ENCODE measurements around the gene CFAP157.
"Not testable (repeated sequence)": the region's sequence is repeated elsewhere in the genome, so short reads cannot be mapped to it uniquely, and the experiment has no call there.

CFAP157 gene

DNA sequence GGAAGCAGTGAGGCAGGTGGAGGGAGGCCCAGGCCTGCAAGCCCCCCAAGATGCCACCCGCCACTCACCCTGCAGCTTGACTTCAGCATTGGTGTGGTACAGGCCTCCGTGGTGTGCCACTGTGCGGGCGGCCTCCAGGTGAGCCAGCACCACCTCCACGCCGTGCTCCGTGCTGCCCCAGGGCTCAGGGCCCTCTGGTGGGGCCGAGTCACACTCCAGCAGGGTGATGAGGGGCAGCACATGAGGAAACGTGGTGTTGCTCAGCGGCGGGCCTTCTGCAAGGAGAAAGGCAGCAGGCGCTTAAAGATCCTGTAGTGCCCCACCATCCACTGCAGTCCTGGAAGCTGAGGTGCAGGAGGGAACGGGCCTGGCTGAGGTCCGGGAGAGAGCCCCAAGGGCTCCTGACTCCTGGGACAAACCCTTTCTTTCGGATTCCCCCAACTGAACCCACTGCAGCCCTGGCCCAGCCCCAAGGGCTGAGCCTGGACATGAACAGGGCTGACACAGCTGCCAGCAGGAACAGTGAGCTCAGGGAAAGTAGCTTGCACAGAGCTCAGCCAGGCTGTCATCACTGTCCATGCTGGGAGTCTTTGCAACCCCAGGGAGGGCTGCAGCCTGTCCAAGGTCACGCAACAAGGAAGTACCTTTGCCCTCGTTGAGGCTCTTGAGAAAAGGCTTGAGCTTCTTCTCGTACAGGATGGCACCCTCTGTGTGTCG lies 33.0 kb downstream of the CFAP157 start:
- DNase-seq = no peak

DNA sequence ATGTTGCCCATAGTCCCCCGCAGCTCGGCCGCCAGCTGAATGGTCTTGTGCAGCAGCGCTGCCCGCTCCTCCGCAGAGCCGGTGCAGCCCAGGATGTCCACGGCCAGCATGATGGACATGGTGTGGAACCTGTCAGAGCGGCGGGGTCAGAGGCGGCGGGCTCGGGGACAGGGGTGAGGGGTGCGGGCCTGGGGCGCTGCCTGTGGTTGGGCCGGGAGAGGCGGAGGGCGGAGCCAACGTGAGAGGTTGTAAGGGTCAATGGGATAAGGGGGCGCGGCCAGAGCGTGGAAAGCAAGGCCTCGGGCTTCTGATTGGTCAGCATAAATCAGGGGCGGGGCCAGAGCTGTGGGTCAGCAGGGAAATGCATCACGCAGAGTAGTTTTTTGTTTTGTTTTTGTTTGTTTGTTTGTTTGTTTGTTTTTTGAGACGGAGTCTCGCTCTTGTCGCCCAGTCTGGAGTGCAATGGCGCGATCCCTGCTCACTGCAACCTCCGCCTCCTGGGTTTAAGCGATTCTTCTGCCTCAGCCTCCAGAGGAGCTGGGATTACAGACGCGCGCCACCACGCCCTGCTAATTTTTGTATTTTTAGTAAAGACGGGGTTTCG lies 35.1 kb downstream of the CFAP157 start:
- no peak for DNase-seq

DNA sequence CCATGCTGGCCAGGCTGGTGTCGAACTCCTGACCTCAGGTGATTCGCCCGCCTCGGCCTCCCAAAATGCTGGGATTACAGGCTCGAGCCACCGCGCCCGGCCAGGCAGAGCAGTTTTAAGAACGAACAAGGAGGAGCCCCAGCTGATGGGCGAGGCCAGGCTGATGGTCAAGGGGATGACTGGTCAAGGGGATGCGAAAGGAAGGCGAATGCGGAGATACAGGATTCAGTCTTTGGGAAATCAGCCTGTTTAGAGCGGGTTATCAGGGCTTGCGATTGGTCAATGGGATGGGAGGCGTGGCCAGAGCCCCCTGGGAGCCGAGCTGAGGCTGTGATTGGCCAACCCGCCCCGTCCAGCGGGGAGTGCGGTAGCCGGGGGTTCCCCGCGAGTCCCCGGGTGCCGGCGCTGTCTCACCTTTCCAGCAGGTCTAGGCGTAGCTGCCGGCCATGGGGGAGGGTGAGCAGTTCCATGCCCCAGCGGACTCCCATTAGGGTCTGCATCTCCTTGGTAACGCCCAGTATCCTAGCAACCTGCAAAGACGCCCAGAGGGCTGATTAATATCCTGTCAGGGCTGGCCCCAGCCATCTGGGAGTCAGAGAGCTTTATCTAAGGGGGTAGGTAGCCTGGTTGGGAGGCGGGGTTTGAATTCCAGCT lies 35.8 kb downstream of the CFAP157 start:
- no peak for DNase-seq

DNA sequence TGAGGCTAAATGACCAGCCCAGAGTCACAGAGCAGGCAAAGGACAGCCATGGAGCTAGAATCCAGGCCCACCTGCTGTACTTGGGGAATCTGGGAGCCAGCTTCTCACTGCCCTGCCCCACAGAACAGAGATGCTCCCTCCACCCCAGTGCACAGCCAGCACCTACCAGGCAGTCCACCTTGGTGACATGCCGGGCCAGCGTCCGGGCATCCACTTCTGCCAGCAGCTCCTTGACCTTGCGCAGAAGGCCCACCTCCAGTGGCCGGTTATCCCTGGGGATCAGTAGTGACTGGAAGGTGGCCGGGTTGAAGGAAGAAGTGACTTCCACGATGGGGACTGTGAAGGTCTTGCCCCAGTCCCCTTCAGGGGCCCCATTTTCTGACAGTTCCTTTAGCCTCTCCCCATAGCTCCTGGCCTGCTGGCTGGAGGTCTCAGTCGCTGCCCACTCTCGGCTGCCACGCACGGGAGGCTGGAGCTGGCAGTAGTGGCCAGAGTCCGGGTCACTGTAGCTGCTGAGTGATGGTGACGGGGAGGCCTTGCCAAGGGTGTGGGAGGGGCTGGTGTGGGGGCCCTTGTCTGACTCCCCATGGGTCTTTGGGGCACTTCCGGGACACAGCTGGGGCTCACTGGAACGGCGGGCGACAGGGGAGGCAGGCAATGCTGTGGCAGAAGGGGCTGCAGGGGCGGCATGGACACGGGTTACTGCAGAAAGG lies 37.8 kb downstream of the CFAP157 start:
- DNase-seq = no peak

DNA sequence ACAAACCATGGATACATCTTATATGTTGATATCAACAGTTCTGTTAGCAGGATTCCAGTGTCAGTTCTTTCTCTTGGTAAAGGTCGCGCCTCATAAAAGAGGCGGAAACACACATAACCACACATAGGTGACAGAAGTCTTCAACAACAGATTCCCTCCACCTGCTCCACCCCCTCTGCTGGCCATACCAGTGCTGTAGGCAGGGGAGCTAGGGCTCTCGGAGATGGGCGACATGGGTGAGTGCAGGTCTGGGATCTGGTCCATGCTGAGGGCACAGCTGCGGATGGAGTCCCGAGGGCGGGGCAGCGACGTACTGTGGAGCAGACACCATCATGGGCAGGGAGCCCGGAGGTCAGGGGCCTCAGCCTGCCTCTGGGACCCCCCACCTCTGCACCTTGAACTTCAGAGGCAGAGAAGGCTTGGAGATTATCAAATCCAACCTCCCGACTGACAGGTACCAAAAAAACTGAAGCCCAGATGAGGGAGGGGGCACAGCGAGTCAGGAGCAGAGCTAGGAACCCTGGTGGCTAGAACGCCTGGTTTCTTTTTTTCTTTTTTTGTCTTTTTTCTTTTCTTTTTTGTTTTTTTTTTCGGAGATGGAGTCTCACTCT lies 40.3 kb downstream of the CFAP157 start:
- no peak for DNase-seq

DNA sequence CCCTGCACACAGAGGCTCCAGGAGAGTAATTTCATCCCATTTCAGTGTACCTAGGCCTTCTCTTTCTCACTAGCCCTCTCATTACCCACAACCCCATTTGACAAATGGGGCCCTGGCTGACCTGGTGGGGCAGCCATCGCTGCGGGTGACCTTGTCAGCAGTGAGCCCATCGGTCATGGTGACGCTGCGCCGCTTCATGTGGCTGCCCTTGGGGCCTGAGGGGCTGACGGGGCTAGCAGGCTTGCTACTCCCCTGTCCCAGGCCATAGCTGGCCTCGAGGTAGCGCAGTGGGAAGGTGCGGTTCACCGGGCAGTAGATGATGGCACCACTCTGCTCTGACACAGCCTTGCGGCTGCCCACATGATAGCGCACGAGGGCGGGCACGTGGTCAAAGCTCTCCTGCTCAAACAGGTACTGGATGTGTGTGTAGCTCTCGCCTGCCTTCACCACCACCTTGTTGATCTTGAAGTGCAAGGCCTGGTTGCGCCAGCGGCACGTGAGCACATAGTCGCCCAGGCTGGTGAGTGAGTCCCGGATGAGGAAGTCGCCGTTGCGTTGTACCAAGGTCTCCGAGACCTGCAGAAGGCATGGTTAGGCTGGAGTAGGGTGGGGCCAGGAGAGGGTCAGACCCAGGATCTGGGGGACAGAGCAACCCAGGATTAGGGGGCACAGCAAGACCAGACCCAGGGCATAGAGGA lies 42.5 kb downstream of the CFAP157 start:
- no peak for DNase-seq

DNA sequence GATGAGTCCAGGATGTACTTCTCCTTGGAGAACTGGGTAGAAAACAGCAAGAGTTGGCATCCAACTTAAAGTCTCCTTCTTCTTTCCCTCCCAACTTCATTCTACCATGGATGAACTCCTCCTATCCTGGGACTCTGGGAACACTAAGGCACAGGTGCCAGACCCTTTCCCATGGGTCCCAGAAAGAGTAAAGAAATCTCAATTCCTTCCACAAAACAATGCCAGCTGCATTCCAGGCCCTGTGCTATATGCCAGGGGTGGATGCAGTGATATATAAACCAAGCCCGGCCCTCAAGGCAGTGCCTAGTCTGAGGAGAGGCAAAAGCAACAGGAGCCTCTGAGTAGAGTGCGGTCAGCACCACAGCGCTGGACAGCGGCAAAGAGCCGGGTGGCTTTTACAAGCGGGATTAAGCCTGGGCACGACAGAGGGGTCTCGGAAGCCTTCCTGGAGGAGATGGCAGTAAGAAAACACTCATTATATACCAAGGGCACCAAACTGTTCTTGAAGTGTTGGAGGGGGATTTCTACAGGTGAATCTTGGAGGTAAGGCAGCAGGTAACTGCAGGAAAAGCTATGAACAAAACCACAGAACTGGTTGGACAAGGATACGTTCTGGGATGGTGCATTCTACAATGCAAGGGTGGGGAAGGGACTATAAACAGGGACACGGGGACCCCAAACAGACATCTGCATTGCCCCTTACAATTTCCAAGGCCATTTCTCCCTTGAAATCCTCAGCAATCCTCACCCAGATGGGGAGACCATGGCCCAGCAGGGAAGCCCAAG lies 44.7 kb downstream of the CFAP157 start:
- DNase-seq = no peak

DNA sequence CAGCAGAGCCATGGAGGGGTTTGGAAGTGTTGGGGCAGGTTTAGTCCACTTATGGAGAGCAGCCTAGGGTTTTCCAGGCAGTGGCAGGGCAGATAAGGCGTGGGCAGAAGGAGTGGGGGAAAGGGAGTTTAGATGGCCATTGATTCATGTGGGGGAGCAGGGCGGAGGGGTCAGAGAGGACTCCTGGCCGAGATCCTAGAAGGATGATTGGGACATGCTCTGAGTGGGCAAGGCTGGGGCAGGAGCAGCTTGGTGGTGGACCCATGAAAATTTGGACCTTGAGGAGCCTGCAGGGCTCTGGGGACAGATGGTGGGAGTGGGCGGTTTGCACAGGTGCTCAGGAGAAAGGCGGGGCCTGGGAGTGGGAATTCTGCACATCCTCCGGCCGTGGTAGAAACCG lies 46.4 kb downstream of the CFAP157 start:
- no peak for DNase-seq

DNA sequence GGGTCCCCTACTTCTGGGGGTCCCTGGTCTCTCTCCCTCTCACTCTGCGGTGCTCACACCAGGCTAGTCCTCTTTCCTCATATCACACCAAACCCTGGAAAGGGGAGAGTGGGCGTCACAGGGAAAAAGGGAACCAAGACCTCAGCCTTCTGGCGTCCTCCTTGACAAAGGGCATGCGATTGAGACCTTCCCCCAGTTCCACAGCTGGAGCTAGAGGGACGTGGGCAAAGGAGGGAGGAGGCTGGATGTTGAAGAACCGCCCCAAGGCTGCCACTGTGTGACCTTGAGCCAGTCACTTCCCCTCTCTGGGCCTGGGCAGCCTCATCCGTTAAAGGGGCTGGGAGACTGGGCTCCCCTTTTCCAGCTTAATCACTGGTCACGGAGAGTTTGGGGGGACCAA lies 46.8 kb downstream of the CFAP157 start:
- no peak for DNase-seq

DNA sequence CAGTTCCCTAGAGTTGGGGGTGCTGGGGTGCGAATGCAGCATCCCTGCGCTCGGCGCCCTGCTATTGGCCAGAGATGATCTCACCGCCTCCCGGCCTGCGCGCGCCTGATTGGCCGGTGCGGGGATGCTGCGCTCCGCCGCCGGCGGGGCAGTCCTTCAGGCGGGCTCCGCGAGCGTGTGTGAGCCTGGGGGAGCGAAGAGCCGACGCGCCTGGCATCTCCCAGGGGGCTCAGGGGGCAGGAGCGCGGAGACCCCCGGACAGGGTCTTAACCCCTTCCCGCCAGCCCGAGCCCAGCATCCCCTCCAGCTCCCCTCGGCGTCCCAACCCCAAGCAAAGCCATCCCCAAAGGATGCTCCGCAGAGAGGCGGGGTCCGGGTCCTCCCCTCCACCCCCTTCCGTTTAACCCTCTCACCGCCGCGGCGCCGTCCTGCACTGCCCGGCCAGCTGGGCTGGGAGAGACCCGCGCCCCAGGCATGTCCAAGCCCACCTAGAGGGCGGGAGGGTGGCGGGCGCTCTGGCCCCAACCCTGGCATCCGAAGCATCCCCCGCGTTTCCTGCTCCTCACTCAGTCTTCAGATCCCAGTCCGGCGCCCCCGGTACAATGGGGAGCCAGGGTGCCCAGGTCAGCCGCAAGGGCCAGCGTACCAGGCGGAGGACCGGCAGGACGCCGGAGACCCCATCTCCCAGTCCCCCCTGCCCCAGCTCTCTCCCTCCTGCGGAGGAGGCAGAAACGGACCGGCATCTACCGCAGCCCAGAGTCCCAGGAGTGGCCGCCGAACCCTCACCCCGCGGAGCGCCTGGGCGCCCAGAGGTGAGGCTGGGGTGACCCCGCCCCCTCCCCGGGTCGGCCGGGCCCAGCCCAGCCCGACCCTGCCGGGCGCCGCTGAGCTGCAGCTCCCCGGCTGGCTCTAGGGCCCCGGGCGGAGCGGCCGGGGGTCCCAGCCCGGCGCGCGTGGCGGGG lies 47.6 kb downstream of the CFAP157 start:
- DNase-seq = no peak

DNA sequence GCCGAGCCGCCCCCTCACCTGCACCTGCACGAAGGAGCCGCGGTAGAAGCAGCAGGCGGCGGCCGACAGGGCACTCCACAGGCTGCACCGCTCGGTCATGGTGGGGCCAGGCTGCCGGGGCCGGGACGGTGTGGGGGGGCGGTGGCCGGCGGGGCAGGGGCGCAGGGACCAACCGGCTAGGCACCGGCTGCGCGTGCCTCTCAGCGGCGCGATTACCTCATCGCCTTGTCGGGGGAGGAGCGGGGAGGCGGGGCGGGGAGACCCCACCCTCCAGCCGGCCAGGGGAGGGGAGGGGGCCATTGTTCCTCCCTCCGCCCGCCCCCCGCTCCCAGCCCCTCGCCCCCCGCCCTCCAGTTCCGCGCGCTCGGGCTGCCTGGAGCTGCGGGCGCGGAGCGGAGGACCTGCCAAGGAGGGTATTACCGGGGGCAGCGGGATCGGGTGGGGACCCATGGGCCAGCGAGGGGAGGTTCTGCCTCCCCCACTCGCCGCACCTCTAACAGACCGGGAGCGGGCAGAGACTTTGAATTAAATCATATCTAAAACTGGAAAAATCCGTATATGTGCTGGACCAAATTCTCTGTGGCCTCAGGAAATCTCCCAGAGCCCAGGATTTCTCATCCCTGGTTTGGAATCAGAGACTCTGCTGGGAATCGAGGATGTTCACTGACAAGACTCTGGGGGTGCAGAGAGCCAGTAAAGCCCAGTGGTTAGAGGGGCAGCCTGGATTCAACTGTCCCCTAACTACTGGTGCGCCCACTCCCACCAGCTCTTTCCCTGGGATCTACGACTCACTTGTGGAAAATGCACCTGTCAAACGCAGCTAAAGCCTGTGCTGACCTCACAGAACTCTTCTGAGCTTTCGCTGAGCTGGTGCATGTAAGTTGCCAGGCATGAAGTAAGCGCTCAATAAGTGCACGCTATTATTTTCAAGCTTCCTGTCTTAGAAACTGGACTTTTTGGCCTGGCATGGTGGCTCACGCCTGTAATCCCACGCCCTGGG lies 48.6 kb downstream of the CFAP157 start:
- no peak for DNase-seq

DNA sequence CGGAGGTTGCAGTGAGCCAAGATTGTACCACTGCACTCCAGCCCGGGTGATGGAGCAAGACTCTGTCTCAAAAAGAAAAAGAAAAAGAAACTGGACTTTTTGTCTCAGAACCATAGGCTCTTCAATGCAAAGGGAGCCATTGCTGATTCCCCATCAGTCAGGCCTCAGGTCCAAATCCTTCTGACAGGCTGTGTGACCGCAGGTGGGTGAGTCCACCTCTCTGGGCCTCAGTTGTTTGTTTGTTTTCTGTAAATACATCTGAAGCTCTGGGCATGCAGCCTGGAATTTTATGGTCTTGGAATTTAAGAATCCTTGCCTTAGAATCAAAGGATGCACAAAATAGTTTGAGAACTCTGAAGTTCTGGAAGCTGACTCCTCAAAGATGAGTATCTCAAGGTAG lies 49.4 kb downstream of the CFAP157 start:
- no peak for DNase-seq

DNA sequence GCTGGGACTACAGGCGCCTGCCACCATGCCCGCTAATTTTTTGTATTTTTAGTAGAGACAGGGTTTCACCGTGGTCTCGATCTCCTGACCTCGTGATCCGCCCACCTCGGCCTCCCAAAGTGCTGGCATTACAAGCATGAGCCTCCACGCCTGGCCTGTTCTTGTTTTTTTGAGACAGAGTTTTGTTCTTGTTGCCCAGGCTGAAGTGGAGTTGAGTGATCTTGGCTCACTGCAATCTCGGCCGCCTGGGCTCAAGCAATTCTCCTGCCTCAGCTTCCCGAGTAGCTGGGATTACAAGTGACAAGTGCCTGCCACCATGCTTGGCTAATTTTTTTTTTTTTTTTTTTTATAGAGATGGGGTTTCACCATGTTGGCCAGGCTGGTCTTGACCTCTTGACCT lies 50.0 kb downstream of the CFAP157 start:
- DNase-seq = not testable (repeated sequence)

DNA sequence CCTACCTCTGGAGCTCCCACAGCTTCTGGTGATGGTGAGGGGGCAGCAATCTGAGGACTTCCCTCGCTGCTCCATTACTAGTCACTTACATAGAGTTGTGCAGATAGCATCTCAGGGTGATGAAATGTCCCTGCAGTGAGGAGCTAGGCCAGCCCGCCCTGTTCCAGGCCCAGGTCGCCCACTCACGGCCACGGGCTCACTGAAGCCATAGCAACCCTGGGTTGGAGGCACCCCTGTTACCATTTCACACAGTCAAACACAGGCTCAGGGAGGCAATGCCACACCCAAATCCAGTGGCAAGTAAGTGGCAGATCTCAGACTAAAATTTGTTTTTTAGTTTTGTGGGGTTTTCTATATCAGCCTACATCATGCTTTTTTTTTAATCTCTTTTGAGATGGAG lies 52.1 kb downstream of the CFAP157 start:
- no peak for DNase-seq

DNA sequence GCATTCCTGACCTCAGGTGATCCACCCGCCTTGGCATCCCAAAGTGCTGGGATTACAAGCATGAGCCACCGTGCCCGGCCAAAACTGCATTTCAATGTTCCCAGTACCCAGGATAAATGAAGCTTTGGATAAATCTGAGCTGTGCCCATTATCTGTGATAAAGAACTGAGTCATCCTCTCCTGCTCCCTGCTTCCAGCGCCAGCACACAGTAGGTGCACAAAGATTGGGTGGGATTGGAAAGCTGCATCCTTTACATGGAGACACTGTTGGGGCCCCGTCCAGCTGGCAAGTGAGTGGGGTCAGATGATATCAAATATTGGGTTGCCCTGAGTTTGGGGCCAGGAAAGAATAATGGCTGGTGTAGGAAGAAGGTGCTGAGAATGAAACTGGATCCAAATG lies 54.3 kb downstream of the CFAP157 start:
- no peak for DNase-seq

DNA sequence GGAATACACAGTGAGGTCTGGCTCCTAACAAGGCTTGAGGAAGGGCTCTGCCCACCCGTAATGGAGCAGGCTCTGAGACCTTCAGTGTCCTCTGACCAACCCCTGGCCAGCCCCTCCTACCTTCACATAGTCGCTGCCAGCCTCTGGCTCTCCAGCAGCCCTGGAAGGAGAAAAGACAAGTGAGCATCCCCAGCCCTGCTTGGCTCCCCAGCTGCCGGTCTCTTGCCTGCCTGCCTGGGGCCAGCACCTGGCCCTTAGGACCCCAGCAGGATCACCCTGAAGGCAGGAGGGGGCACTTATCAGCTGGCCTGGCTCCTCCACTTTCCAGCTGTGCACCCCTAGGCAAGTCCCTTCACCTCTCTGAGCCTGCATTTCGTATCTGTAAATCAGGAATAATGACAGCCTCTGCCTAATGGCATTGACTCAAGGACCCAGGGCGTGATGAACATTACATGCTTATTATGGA lies 54.7 kb downstream of the CFAP157 start:
- no peak for DNase-seq

DNA sequence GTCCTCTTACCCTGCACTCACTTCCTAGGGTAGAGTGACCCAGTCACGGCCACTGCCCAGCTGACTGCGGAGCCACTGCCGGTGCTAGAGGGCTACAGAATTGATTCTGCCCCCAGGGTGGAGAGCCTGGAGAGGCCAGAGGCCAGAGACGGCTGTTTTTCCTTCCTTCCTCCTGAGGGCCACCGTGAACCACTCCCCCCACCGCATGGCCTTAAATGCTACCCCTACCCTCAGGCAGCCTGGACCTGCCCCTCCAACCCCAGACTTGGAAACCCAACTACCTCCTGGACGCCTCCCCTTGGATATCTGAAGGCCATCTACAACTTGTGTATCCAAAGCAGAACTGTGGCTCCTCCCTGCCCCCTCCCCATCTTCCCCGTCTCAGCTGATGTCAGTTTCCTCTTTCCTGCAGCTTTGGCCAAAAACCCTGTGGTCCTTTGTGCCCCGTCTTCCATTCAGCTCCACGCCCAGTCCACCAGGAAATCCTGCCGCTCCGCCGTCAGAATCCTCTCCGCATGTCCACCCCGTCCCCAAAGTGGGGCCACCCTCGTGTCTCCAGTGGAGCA lies 55.4 kb downstream of the CFAP157 start:
- DNase-seq = no peak

DNA sequence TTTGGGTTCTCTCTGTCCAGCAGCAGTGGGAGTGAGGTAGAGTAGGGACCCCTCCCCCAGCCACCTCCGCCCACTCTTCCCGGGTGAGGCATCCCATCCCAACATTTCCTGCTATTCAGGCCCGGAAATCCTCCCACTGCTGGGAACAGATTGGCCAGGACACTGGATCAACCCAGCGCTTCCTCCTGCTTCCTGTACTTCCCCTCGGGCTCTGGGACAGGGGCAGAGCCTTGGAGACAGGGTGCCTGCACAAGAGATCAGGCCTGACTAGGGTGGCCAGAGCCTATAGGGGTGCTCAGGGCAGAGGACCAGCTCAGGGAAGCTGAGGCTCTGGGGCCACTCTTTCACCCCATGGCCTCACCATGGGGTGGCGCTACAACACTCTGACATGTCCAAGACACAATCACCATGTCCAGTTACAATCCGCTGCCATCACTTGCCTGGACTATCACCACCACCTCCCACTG lies 57.2 kb downstream of the CFAP157 start:
- no peak for DNase-seq

DNA sequence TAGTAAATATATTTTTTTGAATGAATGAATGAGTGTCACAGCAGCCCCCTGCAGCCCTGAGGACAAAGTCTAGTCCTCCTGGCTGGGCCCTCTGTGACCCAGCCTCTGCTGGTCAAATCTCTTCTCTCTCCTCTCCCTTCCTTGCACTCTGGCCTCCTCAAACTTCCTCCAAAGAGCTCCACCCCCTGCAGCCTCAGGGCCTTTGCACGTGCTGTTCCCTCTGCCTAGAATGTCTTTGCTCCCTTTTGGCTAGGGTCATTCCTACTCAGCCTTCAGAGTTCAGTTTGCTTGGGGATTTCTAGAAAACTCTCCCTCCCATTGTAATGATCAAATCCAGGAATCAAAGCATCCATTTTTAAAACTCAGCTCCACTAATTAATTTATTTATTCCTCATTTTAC lies 58.6 kb downstream of the CFAP157 start:
- DNase-seq = no peak

All from activated effector memory CD4-positive, alpha-beta T cell treated with Interleukin-2 at 50 U/mL for 16 hours (primary cell).